DOHH2 (cell line): ENCODE measurements around the gene SHISAL1.

Experiments used
- CTCF ChIP-seq: fragments of 200-600 bp; sonication (generic); IDR thresholded peaks from one replicate; pipeline ENCODE4 v1.5.1; 2014; ENCODE audit warnings: antibody characterized with exemption, mild to moderate bottlenecking, low read depth, low read length; ENCODE audit not compliant: poor library complexity, severe bottlenecking
- EZH2phosphoT487 ChIP-seq: fragments of 200-600 bp; sonication (generic); IDR thresholded peaks from 2 replicates; pipeline ENCODE4 v1.6.1; 2017; ENCODE audit warnings: borderline replicate concordance, mild to moderate bottlenecking, antibody characterized with exemption, low read length, moderate library complexity, mixed read lengths

DNA sequence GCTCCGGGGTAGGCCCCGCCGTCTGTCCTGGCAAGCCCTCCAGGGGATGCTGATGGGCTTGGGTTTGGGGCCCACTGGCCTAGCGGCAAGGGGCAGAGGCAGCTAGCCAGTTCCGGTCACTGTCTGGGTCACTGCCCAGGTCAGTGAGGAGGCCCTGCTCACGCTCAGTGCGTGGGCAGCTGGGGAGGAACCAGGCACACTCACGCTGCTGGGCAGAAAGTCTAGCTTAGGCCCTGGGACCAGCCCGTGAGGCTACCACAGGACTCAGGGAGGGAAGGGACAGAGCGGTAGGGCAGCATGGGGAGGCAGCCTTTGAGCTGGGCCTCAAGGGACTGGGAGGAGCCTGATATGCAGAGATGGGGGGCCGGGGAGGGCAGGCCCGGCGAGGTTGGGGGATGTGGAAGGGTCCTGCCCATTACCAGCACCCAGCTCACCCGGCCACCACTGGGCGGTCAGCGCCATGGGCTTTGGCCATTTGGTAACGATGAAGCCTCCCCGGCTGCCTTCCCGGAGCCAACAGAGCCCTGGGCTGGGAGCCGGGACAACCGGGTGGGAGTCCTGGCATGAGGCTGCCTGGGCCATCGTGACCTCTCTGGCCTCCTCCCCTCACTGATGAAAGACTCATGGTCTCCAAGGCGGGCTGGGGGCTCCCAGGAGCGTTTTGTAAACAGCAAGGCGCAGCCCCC lies 14.2 kb downstream of the SHISAL1 start:
- TF ChIP-seq CTCF: no peak
- no peak for TF ChIP-seq EZH2phosphoT487
